ENCODE results near the gene OLFM4. TPM values are rescaled to one million over a fixed set of nuclear protein-coding genes. Genes with fewer than 3 reads are reported as not detected.

Gene OLFM4
- total and polyA plus RNA-seq, 5 donors from 2014 or later = not detected

GRCh38 chr13:53074114-53074513, 45.5 kb downstream of the OLFM4 start:
- H3K27me3 ChIP-seq (ENCODE audit: control insufficient read depth, insufficient read depth, low read length) = no peaks in the 10 kb centered on the region
- no peaks in the 10 kb centered on the region for H3K36me3 Mint-ChIP-seq
- no peak overlapping the region for H3K4me3 Mint-ChIP-seq

GRCh38 chr13:53075356-53076041, 46.9 kb downstream of the OLFM4 start:
- no peaks in the 10 kb centered on the region for H3K9me3 ChIP-seq (ENCODE audit: control insufficient read depth in 2 of 2, low read length in 2 of 2)
- Mint-ChIP-seq H3K4me3 (no peak overlapping the region), H3K36me3 (no peaks in the 10 kb centered on the region), H3K9me3 (peaks cover 0 to 3% (median 0%) of the 10 kb centered on the region in 7 donors), H3K27me3 (no peaks in the 10 kb centered on the region), H3K4me1 (no peaks in the 10 kb centered on the region), H3K27ac (no peak overlapping the region)
- no peaks in the 10 kb centered on the region for H3K4me1 ChIP-seq (ENCODE audit: control insufficient read depth, insufficient read depth, low read length, poor library complexity, severe bottlenecking)
- no peak for ATAC-seq (ENCODE audit: low read depth in 2 of 2)
- H3K36me3 ChIP-seq (ENCODE audit: control insufficient read depth, insufficient read depth, low read length) = no peaks in the 10 kb centered on the region
- no peaks in the 10 kb centered on the region for H3K27me3 ChIP-seq (ENCODE audit: control insufficient read depth, insufficient read depth, low read length)
- H3K4me3 ChIP-seq (ENCODE audit: low read depth, low read length) = no peak overlapping the region
- no peak for DNase-seq
- H3K27ac ChIP-seq (ENCODE audit: insufficient read depth, low read length, poor library complexity, severe bottlenecking) = no peak overlapping the region

More at GRCh38 chr13:53074114-53074513, 45.5 kb downstream of the OLFM4 start:
- H3K4me1 ChIP-seq (ENCODE audit: control insufficient read depth, insufficient read depth, low read length, poor library complexity, severe bottlenecking) = no peaks in the 10 kb centered on the region
- DNase-seq (no peak), ATAC-seq (ENCODE audit: low read depth in 2 of 2) (no peak)
- Mint-ChIP-seq H3K9me3 (peaks cover 0 to 3% (median 0%) of the 10 kb centered on the region in 7 donors), H3K27ac (no peak overlapping the region), H3K27me3 (no peaks in the 10 kb centered on the region), H3K4me1 (no peaks in the 10 kb centered on the region)
- H3K36me3 ChIP-seq (ENCODE audit: control insufficient read depth, insufficient read depth, low read length) = no peaks in the 10 kb centered on the region
- H3K4me3 ChIP-seq (ENCODE audit: low read depth, low read length) = no peak overlapping the region
- no peak overlapping the region for H3K27ac ChIP-seq (ENCODE audit: insufficient read depth, low read length, poor library complexity, severe bottlenecking)
- H3K9me3 ChIP-seq (ENCODE audit: control insufficient read depth in 2 of 2, low read length in 2 of 2) = no peaks in the 10 kb centered on the region

DNA sequence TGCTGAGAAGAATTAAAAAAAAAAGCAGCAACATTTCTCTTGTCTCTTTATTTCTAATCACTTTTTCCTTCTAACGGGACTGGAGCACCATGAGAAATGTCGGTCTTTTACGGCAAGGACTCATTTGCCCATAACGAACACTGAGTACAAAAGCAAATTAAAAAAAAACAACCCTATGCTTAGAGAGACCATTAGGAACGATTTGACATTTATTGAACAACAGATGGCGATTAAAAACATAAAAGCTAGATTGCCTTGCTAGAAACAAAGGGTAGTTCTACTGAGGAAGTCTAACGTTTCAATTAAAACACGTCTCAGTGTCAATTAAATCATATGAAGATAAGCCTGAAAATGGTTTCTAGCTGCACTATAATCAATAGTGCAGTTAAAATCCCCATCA, 51.1 kb downstream of the OLFM4 start:
- Mint-ChIP-seq H3K4me3 (no peak overlapping the region), H3K27ac (no peak overlapping the region), H3K4me1 (no peaks in the 10 kb centered on the region), H3K27me3 (no peaks in the 10 kb centered on the region), H3K36me3 (no peaks in the 10 kb centered on the region), H3K9me3 (peaks cover 0 to 3% (median 0%) of the 10 kb centered on the region in 7 donors)
- Histone ChIP-seq H3K27ac (ENCODE audit: insufficient read depth, low read length, poor library complexity, severe bottlenecking) (no peak overlapping the region), H3K9me3 (ENCODE audit: control insufficient read depth in 2 of 2, low read length in 2 of 2) (no peaks in the 10 kb centered on the region), H3K27me3 (ENCODE audit: control insufficient read depth, insufficient read depth, low read length) (no peaks in the 10 kb centered on the region), H3K4me3 (ENCODE audit: low read depth, low read length) (no peak overlapping the region), H3K36me3 (ENCODE audit: control insufficient read depth, insufficient read depth, low read length) (no peaks in the 10 kb centered on the region), H3K4me1 (ENCODE audit: control insufficient read depth, insufficient read depth, low read length, poor library complexity, severe bottlenecking) (no peaks in the 10 kb centered on the region)
- ATAC-seq (ENCODE audit: low read depth in 2 of 2) = no peak
- no peak for DNase-seq

GRCh38 chr13:53088871-53089270, 60.3 kb downstream of the OLFM4 start:
- H3K4me1 ChIP-seq (ENCODE audit: control insufficient read depth, insufficient read depth, low read length, poor library complexity, severe bottlenecking) = no peaks in the 10 kb centered on the region
- Mint-ChIP-seq H3K4me1 (no peaks in the 10 kb centered on the region), H3K4me3 (no peak overlapping the region), H3K27me3 (no peaks in the 10 kb centered on the region), H3K27ac (no peak overlapping the region), H3K9me3 (peaks cover 0 to 10% (median 2%) of the 10 kb centered on the region in 7 donors), H3K36me3 (no peaks in the 10 kb centered on the region)
- no peak overlapping the region for H3K27ac ChIP-seq (ENCODE audit: insufficient read depth, low read length, poor library complexity, severe bottlenecking)
- no peaks in the 10 kb centered on the region for H3K9me3 ChIP-seq (ENCODE audit: control insufficient read depth in 2 of 2, low read length in 2 of 2)
- no peaks in the 10 kb centered on the region for H3K27me3 ChIP-seq (ENCODE audit: control insufficient read depth, insufficient read depth, low read length)
- DNase-seq (no peak), ATAC-seq (ENCODE audit: low read depth in 2 of 2) (no peak)
- H3K36me3 ChIP-seq (ENCODE audit: control insufficient read depth, insufficient read depth, low read length) = no peaks in the 10 kb centered on the region
- no peak overlapping the region for H3K4me3 ChIP-seq (ENCODE audit: low read depth, low read length)

GRCh38 chr13:53089951-53090350, 61.3 kb downstream of the OLFM4 start:
- DNase-seq = no peak
- Histone ChIP-seq H3K4me3 (ENCODE audit: low read depth, low read length) (no peak overlapping the region), H3K9me3 (ENCODE audit: control insufficient read depth in 2 of 2, low read length in 2 of 2) (no peaks in the 10 kb centered on the region), H3K27ac (ENCODE audit: insufficient read depth, low read length, poor library complexity, severe bottlenecking) (no peak overlapping the region), H3K27me3 (ENCODE audit: control insufficient read depth, insufficient read depth, low read length) (no peaks in the 10 kb centered on the region), H3K4me1 (ENCODE audit: control insufficient read depth, insufficient read depth, low read length, poor library complexity, severe bottlenecking) (no peaks in the 10 kb centered on the region), H3K36me3 (ENCODE audit: control insufficient read depth, insufficient read depth, low read length) (no peaks in the 10 kb centered on the region)
- H3K27ac Mint-ChIP-seq = no peak overlapping the region
- H3K4me1 Mint-ChIP-seq = no peaks in the 10 kb centered on the region
- no peak for ATAC-seq (ENCODE audit: low read depth in 2 of 2)
- no peak overlapping the region for H3K4me3 Mint-ChIP-seq
- no peaks in the 10 kb centered on the region for H3K27me3 Mint-ChIP-seq
- no peaks in the 10 kb centered on the region for H3K36me3 Mint-ChIP-seq
- H3K9me3 Mint-ChIP-seq = peaks cover 0 to 10% (median 2%) of the 10 kb centered on the region in 7 donors

DNA sequence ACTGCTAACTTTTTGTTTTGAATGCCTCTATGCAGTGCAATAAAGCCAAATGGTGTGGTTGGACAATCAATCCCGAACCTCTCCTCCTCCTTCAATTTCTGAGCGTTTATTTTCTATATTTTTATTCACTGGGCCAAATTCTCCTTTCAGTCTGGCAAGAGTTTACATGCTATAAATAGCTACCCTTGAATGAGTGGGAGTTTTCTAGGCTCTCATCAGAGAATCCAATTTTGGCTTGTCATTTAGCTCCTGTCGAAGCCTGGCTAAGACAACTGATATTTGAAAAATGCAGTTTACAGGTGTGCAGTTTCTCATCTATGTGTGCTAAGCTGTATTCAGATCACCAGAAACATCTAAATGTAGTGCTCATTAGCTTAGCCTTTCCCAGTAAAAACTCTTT, 61.8 kb downstream of the OLFM4 start:
- Mint-ChIP-seq H3K4me1 (no peaks in the 10 kb centered on the region), H3K4me3 (no peak overlapping the region), H3K36me3 (no peaks in the 10 kb centered on the region), H3K27ac (no peak overlapping the region), H3K27me3 (no peaks in the 10 kb centered on the region), H3K9me3 (peaks cover 0 to 10% (median 2%) of the 10 kb centered on the region in 7 donors)
- no peak overlapping the region for H3K4me3 ChIP-seq (ENCODE audit: low read depth, low read length)
- H3K9me3 ChIP-seq (ENCODE audit: control insufficient read depth in 2 of 2, low read length in 2 of 2) = no peaks in the 10 kb centered on the region
- no peaks in the 10 kb centered on the region for H3K27me3 ChIP-seq (ENCODE audit: control insufficient read depth, insufficient read depth, low read length)
- DNase-seq (no peak), ATAC-seq (ENCODE audit: low read depth in 2 of 2) (no peak)
- H3K36me3 ChIP-seq (ENCODE audit: control insufficient read depth, insufficient read depth, low read length) = no peaks in the 10 kb centered on the region
- no peaks in the 10 kb centered on the region for H3K4me1 ChIP-seq (ENCODE audit: control insufficient read depth, insufficient read depth, low read length, poor library complexity, severe bottlenecking)
- H3K27ac ChIP-seq (ENCODE audit: insufficient read depth, low read length, poor library complexity, severe bottlenecking) = no peak overlapping the region

- Mint-ChIP-seq H3K27ac (no peak overlapping the region), H3K27me3 (no peaks in the 10 kb centered on the region), H3K4me1 (no peaks in the 10 kb centered on the region), H3K36me3 (no peaks in the 10 kb centered on the region), H3K9me3 (peaks cover 0 to 10% (median 2%) of the 10 kb centered on the region in 7 donors), H3K4me3 (no peak overlapping the region)
- DNase-seq (no peak), ATAC-seq (ENCODE audit: low read depth in 2 of 2) (no peak)
- H3K4me3 ChIP-seq (ENCODE audit: low read depth, low read length) = no peak overlapping the region
- no peaks in the 10 kb centered on the region for H3K27me3 ChIP-seq (ENCODE audit: control insufficient read depth, insufficient read depth, low read length)
- H3K36me3 ChIP-seq (ENCODE audit: control insufficient read depth, insufficient read depth, low read length) = no peaks in the 10 kb centered on the region
- H3K27ac ChIP-seq (ENCODE audit: insufficient read depth, low read length, poor library complexity, severe bottlenecking) = no peak overlapping the region
- H3K4me1 ChIP-seq (ENCODE audit: control insufficient read depth, insufficient read depth, low read length, poor library complexity, severe bottlenecking) = no peaks in the 10 kb centered on the region
- H3K9me3 ChIP-seq (ENCODE audit: control insufficient read depth in 2 of 2, low read length in 2 of 2) = no peaks in the 10 kb centered on the region
These were observed 64.3 kb downstream of the OLFM4 start for GRCh38 chr13:53092931-53093330.

DNA sequence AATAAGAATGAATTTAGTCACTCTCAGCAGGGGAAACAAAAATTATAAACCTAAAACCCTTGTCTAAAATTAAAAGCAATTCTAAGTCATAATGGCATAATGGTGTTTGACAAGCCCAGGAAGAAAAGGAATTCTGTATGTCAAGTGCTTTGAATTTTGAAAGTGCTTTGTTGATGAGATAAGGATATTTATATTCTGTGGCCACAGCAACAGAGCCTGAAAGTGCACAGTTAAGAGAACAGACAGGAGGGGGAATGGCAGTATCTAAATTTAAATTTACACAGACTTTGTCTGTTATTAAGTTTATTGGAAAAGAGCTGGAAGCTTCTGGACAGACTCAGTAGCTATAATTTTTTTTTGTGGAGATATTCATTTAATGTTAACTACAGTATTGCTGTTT, 69.8 kb downstream of the OLFM4 start:
- no peaks in the 10 kb centered on the region for H3K36me3 Mint-ChIP-seq
- Histone ChIP-seq H3K36me3 (ENCODE audit: control insufficient read depth, insufficient read depth, low read length) (no peaks in the 10 kb centered on the region), H3K27me3 (ENCODE audit: control insufficient read depth, insufficient read depth, low read length) (peaks cover 2% of the 10 kb centered on the region), H3K4me1 (ENCODE audit: control insufficient read depth, insufficient read depth, low read length, poor library complexity, severe bottlenecking) (no peaks in the 10 kb centered on the region), H3K9me3 (ENCODE audit: control insufficient read depth in 2 of 2, low read length in 2 of 2) (no peaks in the 10 kb centered on the region), H3K27ac (ENCODE audit: insufficient read depth, low read length, poor library complexity, severe bottlenecking) (no peak overlapping the region), H3K4me3 (ENCODE audit: low read depth, low read length) (no peak overlapping the region)
- H3K27ac Mint-ChIP-seq = no peak overlapping the region
- H3K4me3 Mint-ChIP-seq = no peak overlapping the region
- H3K27me3 Mint-ChIP-seq = peaks cover 5% of the 10 kb centered on the region
- H3K9me3 Mint-ChIP-seq = peaks cover 0 to 6% (median 0%) of the 10 kb centered on the region in 7 donors
- H3K4me1 Mint-ChIP-seq = no peaks in the 10 kb centered on the region
- ATAC-seq (ENCODE audit: low read depth in 2 of 2) = no peak
- no peak for DNase-seq
